Measurements from ENCODE around the gene C1orf185. TPM values are rescaled to one million over a fixed set of nuclear protein-coding genes. Genes with fewer than 3 reads are reported as not detected.

Gene C1orf185
- total RNA-seq, 4 donors from 2014 or later = not detected

DNA sequence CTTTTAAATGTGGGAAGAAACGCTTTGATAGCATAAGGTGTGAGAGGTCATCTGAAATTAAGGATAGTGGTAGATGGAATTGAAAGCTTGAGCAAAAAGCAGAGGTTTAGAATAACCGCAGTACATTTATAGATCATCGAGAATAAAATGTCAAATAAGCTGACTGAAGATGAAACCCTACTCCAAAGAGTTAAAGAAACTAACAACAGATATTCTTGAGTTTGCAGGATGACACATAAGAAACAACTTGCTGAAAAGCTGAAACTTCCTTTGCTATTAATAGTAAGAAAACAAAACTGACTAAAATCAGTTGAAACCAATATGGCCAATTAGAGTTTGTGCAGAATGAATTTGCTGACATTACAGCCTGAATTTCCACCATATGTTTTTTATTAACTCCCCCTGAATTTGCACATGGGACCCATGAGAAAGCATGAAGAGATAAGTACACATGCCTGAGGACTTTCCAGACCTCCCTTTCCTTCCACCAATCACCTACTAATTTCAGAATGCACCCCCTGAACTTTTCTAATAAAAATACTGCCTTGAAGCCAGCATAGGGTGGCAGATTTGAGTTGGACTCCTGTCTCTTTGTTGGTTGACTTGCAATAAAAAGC, 1.7 kb upstream of the C1orf185 start:
- TF ChIP-seq, protein P1, sequence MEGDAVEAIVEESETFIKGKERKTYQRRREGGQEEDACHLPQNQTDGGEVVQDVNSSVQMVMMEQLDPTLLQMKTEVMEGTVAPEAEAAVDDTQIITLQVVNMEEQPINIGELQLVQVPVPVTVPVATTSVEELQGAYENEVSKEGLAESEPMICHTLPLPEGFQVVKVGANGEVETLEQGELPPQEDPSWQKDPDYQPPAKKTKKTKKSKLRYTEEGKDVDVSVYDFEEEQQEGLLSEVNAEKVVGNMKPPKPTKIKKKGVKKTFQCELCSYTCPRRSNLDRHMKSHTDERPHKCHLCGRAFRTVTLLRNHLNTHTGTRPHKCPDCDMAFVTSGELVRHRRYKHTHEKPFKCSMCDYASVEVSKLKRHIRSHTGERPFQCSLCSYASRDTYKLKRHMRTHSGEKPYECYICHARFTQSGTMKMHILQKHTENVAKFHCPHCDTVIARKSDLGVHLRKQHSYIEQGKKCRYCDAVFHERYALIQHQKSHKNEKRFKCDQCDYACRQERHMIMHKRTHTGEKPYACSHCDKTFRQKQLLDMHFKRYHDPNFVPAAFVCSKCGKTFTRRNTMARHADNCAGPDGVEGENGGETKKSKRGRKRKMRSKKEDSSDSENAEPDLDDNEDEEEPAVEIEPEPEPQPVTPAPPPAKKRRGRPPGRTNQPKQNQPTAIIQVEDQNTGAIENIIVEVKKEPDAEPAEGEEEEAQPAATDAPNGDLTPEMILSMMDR (IDR thresholded peaks at IDR 0.05; ENCODE audit: low read depth) = no peak

DNA sequence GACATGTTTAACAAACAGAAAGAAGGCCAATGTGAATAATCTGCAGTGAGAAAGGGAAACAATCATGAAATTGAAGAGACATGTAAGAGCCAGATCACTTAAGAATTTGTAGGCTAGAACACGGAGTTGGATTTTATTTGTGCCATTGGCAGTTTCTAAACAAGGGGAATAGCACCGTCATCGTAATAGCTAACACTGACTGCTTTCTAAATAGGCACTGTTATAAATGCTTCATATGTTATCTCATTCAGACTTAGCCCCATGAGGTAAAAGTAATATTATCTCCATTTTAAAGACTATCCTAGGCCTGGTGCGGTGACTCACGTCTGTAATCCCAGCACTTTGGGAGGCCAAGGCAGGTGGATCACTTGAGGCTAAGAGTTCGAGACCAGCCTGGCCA, 12.1 kb downstream of the C1orf185 start:
- TF ChIP-seq, protein P1 (IDR thresholded peaks at IDR 0.05; ENCODE audit: low read depth) = no peak

DNA sequence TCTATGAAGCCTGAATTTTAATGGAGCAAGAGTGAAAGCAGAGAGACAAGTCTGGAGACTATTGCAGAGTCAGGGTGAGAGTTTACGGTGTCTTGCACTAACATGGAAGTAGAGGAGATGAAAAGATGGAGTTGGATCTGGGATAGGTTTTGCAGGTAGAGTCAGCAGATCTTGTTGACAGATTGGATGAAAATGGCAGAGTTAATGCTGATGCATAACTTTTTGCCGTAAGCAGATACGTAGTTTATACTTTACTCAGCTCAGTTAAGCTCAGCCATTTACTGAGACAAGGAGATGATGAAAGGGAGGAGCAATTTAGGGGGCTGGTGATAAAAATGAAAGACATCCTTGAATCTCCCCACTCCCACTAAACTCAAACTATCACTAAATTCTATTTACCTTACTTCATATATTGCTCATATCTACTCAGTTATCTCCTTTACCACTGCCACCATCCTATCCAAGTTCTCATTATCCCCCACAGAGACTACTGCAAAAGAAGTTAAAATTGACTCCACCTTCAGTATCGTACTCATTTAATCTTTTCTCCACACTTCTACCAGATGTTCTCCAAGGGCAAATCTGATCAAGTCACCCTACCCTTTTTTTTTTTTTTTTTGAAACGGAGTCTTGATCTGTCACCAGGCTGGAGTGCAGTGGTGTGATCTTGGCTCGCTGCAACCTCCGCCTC, 13.8 kb downstream of the C1orf185 start:
- TF ChIP-seq, protein P1 (IDR thresholded peaks at IDR 0.05; ENCODE audit: low read depth) = no peak

DNA sequence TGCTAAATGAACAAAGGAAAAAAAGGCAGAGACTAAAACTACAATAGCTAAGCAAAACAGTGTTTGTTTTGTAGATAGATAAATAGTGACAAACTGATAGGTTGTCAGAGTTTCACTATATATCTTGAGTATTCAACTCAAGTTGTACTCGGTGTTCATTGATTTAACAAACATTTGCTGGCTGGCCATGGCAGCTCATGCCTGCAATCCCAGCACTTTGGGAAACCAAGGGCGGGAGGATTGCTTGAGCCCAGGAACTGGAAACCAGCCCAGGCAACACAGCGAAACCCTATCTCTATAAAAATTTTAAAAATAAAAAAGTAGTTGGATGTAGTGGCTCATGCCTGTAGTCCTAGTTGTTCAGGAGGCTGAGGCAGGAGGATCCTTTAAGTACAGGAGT, 17.3 kb downstream of the C1orf185 start:
- TF ChIP-seq, protein P1 (IDR thresholded peaks at IDR 0.05; ENCODE audit: low read depth) = no peak

DNA sequence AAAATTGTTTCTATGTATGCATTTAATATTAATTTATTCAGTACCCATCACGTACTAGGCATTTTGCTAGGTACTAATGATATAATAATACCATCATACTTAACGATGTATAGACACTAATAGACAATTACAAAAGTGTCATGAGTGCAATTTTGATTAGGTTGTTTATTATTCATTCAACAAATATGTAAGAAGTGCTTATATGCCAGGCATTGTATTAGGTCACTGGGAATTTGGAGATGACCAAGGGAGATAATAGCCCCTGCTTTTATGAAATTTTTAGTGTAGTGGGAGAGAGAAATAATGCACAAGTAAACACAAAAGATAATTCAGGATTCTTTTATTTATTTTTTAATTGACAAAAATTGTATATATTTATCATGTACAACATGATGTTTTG, 18.6 kb downstream of the C1orf185 start:
- TF ChIP-seq, protein P1 (IDR thresholded peaks at IDR 0.05; ENCODE audit: low read depth) = no peak

DNA sequence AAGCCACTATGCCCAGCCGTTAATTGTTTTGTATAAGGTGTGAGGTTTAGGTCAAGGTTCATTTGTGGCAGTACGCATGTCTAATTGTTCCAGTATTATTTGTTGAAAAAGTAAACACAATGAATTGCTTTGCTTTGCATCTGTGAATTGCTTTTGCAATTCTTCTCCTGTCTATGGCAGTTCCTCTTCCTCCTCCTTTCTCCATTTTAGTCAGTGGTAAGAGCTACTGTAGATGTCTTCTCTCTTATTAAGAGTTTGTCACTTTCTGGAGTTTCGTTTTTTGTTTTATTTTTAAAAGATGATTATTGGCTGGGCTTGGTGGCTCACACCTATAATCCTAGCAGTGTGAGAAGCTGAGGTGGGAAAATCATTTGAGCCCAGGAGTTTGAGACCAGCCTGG, 29.2 kb downstream of the C1orf185 start:
- TF ChIP-seq, protein P1 (IDR thresholded peaks at IDR 0.05; ENCODE audit: low read depth) = no peak

DNA sequence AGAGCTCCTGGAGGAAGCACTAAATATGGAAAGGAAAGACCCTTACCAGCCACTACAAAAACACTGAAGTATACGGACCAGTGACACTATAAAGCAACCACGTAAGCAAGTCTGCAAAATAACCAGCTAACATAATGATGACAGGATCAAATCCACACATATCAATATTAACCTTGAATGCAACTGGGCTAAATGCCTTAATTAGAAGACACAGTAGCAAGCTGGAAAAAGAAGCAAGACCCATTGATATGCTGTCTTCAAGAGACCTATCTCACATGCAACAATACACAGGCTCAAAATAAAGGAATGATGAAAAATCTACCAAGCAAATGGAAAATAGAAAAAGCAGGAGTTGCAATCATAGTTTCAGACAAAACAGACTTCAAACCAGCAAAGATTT, 31.0 kb downstream of the C1orf185 start:
- TF ChIP-seq, protein P1 (IDR thresholded peaks at IDR 0.05; ENCODE audit: low read depth) = no peak

Measured in subcutaneous adipose tissue (tissue), 4 donors.